ENCODE measurements around the gene TRAK1. TPM values are rescaled to one million over a fixed set of nuclear protein-coding genes. Genes with fewer than 3 reads are reported as not detected.

TRAK1 gene
- total and polyA plus RNA-seq, 2 experiments from 2014 or later, result 19.0 to 28.8 TPM

GRCh38 chr3:42198709-42199108, 107.6 kb downstream of the TRAK1 start:
- Histone ChIP-seq H4K20me1 (ENCODE audit: insufficient read depth, poor library complexity, severe bottlenecking) (no peaks in the 10 kb centered on the region), H3K36me3 (replicated peaks; ENCODE audit: insufficient read depth, low read depth) (no peaks in the 10 kb centered on the region), H3K9me2 (replicated peaks; ENCODE audit: insufficient read depth) (no peaks in the 10 kb centered on the region), H3K27ac (no peak overlapping the region), H3K27me3 (no peaks in the 10 kb centered on the region), H3K79me2 (no peaks in the 10 kb centered on the region), H3K4me3 (no peak overlapping the region), H3K4me2 (no peak overlapping the region), H2AFZ (no peak overlapping the region), H3K9me3 (ENCODE audit: low read depth) (no peaks in the 10 kb centered on the region), H3K4me1 (ENCODE audit: insufficient read depth) (no peaks in the 10 kb centered on the region)
- TF ChIP-seq CTCF (IDR thresholded peaks at IDR 0.05; ENCODE audit: poor library complexity) (no peak), EZH2phosphoT487 (IDR thresholded peaks at IDR 0.05; ENCODE audit: low read depth, severe bottlenecking, unreplicated experiment) (no peak)
- WGBS (ENCODE audit: low lambda C conversion rate, missing lambda C conversion rate), result 93% methylated on average over 3 of the region's 3 CpGs
- no peak for DNase-seq (ENCODE audit: low spot score)

- Histone ChIP-seq H3K4me1 (ENCODE audit: insufficient read depth) (no peaks in the 10 kb centered on the region), H3K4me2 (no peak overlapping the region), H3K9me3 (ENCODE audit: low read depth) (no peaks in the 10 kb centered on the region), H4K20me1 (ENCODE audit: insufficient read depth, poor library complexity, severe bottlenecking) (no peaks in the 10 kb centered on the region), H2AFZ (no peak overlapping the region), H3K79me2 (no peaks in the 10 kb centered on the region), H3K4me3 (no peak overlapping the region), H3K36me3 (replicated peaks; ENCODE audit: insufficient read depth, low read depth) (peaks cover 7% of the 10 kb centered on the region), H3K27ac (no peak overlapping the region), H3K9me2 (replicated peaks; ENCODE audit: insufficient read depth) (no peaks in the 10 kb centered on the region), H3K27me3 (no peaks in the 10 kb centered on the region)
- DNase-seq (ENCODE audit: low spot score), result no peak
- no peak for TF ChIP-seq EZH2phosphoT487 (IDR thresholded peaks at IDR 0.05; ENCODE audit: low read depth, severe bottlenecking, unreplicated experiment)
- TF ChIP-seq CTCF (IDR thresholded peaks at IDR 0.05; ENCODE audit: poor library complexity), result no peak
- no peak for TF ChIP-seq EZH2 (IDR thresholded peaks at IDR 0.05; ENCODE audit: borderline replicate concordance)
- WGBS (ENCODE audit: low lambda C conversion rate, missing lambda C conversion rate), result 93% methylated on average over 33 of the region's 35 CpGs
Observed at GRCh38 chr3:42202217-42202865, 111.2 kb downstream of the TRAK1 start.

GRCh38 chr3:42204867-42205599, 113.9 kb downstream of the TRAK1 start:
- H3K79me2 ChIP-seq, result no peaks in the 10 kb centered on the region
- no peaks in the 10 kb centered on the region for H3K9me3 ChIP-seq (ENCODE audit: low read depth)
- no peak for DNase-seq (ENCODE audit: low spot score)
- no peaks in the 10 kb centered on the region for H4K20me1 ChIP-seq (ENCODE audit: insufficient read depth, poor library complexity, severe bottlenecking)
- H3K9me2 ChIP-seq (replicated peaks; ENCODE audit: insufficient read depth), result no peaks in the 10 kb centered on the region
- no peak for TF ChIP-seq CTCF (IDR thresholded peaks at IDR 0.05; ENCODE audit: poor library complexity)
- H2AFZ ChIP-seq, result no peak overlapping the region
- no peaks in the 10 kb centered on the region for H3K27me3 ChIP-seq
- no peak overlapping the region for H3K4me3 ChIP-seq
- WGBS (ENCODE audit: low lambda C conversion rate, missing lambda C conversion rate), result 96% methylated on average over 2 of the region's 2 CpGs
- peaks cover 7% of the 10 kb centered on the region for H3K36me3 ChIP-seq (replicated peaks; ENCODE audit: insufficient read depth, low read depth)
- H3K4me1 ChIP-seq (ENCODE audit: insufficient read depth), result no peaks in the 10 kb centered on the region
- H3K4me2 ChIP-seq, result no peak overlapping the region
- H3K27ac ChIP-seq, result no peak overlapping the region
